Activated CD4-positive, alpha-beta T cell treated with anti-CD3 and anti-CD28 coated beads, Interleukin-2, amount 50 U/mL, for 48 hours (primary cell): ENCODE data around the gene HS3ST2.

Source experiments
- DNase-seq, 2 experiments: peaks; one replicate each; pipeline ENCODE4 v3.0.0-alpha.2; 2020

The HS3ST2 gene

GRCh38 chr16:22813948-22814710 is at the start of gene HS3ST2:
Gene HS3ST2, plus strand, starts transcription at chr16:22814162. Its CDS starts 449 bp downstream, at chr16:22814611.
- no peak for DNase-seq

GRCh38 chr16:22764662-22765327 is 49.2 kb upstream of the HS3ST2 start:
- DNase-seq: no peak

- no peak for DNase-seq
These were observed 48.5 kb upstream of the HS3ST2 start for GRCh38 chr16:22765479-22765878.

- DNase-seq: no peak
These were observed 43.1 kb upstream of the HS3ST2 start for GRCh38 chr16:22770866-22771265.

GRCh38 chr16:22771551-22771950 is 42.4 kb upstream of the HS3ST2 start:
- no peak for DNase-seq

GRCh38 chr16:22775220-22775922 is 38.6 kb upstream of the HS3ST2 start:
- DNase-seq: no peak

- no peak for DNase-seq
These were observed 32.5 kb upstream of the HS3ST2 start for GRCh38 chr16:22781480-22781879.

GRCh38 chr16:22782314-22782713 is 31.6 kb upstream of the HS3ST2 start:
- DNase-seq: no peak

- DNase-seq: no peak
These were observed 29.2 kb upstream of the HS3ST2 start for GRCh38 chr16:22784690-22785214.

- DNase-seq: no peak
These were observed 28.4 kb upstream of the HS3ST2 start for GRCh38 chr16:22785552-22785951.

- DNase-seq: no peak
These were observed 27.7 kb upstream of the HS3ST2 start for GRCh38 chr16:22786284-22786683.

- DNase-seq: no peak
These were observed 27.3 kb upstream of the HS3ST2 start for GRCh38 chr16:22786691-22787090.

- DNase-seq: no peak
These were observed 26.3 kb upstream of the HS3ST2 start for GRCh38 chr16:22787466-22788192.

GRCh38 chr16:22788193-22788530 is 25.8 kb upstream of the HS3ST2 start:
- DNase-seq: no peak

GRCh38 chr16:22789281-22789945 is 24.5 kb upstream of the HS3ST2 start:
- DNase-seq: no peak

GRCh38 chr16:22797551-22797950 is 16.4 kb upstream of the HS3ST2 start:
- no peak for DNase-seq

GRCh38 chr16:22799113-22799512 is 14.8 kb upstream of the HS3ST2 start:
- DNase-seq: no peak

GRCh38 chr16:22804893-22805292 is 9.1 kb upstream of the HS3ST2 start:
- DNase-seq: no peak

- no peak for DNase-seq
These were observed 8.6 kb upstream of the HS3ST2 start for GRCh38 chr16:22805326-22805725.

- no peak for DNase-seq
These were observed 7.2 kb upstream of the HS3ST2 start for GRCh38 chr16:22806811-22807210.

- no peak for DNase-seq
These were observed 3.7 kb upstream of the HS3ST2 start for GRCh38 chr16:22810226-22810625.

- DNase-seq: peak; percentile 33 to 37
These were observed 577 bp upstream of the HS3ST2 start for GRCh38 chr16:22813223-22813947.
